Measurements from ENCODE around the gene RBM38. TPM values are rescaled to one million over a fixed set of nuclear protein-coding genes. Genes with fewer than 3 reads are reported as not detected.
A peak's percentile ranks its signal among the peaks of the same experiment; 100 is the strongest.

Gene RBM38
- total and polyA plus RNA-seq, 9 of the 15 experiments (the other 6 are each of a cell fraction or from before 2014, with no cell fraction given): 0.28 to 82.4 (median 33.2) TPM

DNA sequence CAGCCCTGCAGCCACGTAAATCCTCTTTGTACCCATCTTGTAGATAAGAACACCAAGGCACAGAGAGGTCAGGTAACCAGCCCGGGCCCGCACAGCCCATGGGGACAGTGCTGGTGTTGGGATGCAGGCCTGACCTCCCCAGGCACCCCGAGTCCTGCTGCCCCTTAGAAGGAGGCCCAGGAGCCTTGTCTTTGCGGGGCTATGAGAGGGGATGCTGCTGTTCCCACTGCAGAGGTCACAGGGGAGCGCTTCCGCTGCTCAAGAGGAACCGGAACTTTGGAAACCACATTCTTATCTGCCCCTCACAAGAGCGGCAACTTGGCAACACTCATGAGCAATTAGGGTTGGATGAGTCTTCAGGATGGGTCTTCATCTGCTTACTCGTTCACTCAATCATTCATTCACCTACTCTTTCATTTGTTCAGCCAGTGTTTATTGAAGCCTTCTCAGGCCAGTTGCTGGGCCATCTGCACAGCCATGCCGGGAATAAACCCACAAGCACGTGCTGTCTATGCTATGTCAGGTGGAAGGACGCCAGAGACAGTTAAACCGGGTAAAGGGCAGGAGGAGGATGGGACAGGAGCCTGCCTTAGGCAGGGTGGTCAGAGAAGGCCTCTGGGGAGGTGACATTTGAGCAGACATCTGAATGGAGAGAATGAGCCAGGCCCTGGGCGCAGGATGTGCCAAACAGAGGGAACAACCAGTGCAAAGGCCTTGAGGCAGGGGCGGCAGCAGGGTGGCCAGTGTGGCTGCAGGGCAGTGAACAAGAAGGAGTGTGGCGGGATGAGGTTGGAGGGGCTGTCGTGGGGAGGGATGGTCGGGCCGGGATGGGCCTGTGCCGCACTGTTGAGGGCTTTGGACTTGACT, 60.8 kb downstream of the RBM38 start (continued):
- TF ChIP-seq, protein P1, sequence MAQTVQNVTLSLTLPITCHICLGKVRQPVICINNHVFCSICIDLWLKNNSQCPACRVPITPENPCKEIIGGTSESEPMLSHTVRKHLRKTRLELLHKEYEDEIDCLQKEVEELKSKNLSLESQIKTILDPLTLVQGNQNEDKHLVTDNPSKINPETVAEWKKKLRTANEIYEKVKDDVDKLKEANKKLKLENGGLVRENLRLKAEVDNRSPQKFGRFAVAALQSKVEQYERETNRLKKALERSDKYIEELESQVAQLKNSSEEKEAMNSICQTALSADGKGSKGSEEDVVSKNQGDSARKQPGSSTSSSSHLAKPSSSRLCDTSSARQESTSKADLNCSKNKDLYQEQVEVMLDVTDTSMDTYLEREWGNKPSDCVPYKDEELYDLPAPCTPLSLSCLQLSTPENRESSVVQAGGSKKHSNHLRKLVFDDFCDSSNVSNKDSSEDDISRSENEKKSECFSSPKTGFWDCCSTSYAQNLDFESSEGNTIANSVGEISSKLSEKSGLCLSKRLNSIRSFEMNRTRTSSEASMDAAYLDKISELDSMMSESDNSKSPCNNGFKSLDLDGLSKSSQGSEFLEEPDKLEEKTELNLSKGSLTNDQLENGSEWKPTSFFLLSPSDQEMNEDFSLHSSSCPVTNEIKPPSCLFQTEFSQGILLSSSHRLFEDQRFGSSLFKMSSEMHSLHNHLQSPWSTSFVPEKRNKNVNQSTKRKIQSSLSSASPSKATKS (CRISPR knock-in tag; IDR thresholded peaks at IDR 0.05): no peak
- TF ChIP-seq GTF2A2 (tag; IDR thresholded peaks at IDR 0.05) (no peak), FUS (optimal IDR thresholded peaks at IDR 0.05; ENCODE audit: low read depth, low read length) (no peak), TCF7 (IDR thresholded peaks at IDR 0.05; ENCODE audit: borderline replicate concordance) (no peak), GABPA (tag; conservative IDR thresholded peaks at IDR 0.05; ENCODE audit: low read depth) (peak; percentile 91), HCFC1 (IDR thresholded peaks at IDR 0.05; ENCODE audit: low read depth, low read length) (peak; percentile 52), PHB (CRISPR knock-in tag; IDR thresholded peaks at IDR 0.05) (no peak), LCOR (CRISPR knock-in tag; IDR thresholded peaks at IDR 0.05) (peak; percentile 91), ASH1L (IDR thresholded peaks at IDR 0.05; ENCODE audit: borderline replicate concordance, low read depth, partially characterized antibody) (peak; percentile 31), ZNF707 (CRISPR knock-in tag; conservative IDR thresholded peaks at IDR 0.05) (no peak; the same call in 1 of the 2 replicates), ZNF75A (CRISPR knock-in tag; IDR thresholded peaks at IDR 0.05) (no peak), ZBED1 (IDR thresholded peaks at IDR 0.05) (0 out of 2 replicates have a peak, but pooled peaks have one; percentile 36), HMG20B (CRISPR knock-in tag; IDR thresholded peaks at IDR 0.05) (no peak), ZNF445 (CRISPR knock-in tag; IDR thresholded peaks at IDR 0.05; ENCODE audit: low read depth) (no peak), MTA2 (IDR thresholded peaks at IDR 0.05; ENCODE audit: low read depth) (peak; percentile 77), NR2C1 (IDR thresholded peaks at IDR 0.05) (peak; percentile 93), NR2C1 (tag; IDR thresholded peaks at IDR 0.05) (peak; percentile 94), MECOM (CRISPR knock-in tag; IDR thresholded peaks at IDR 0.05) (peak; percentile 78), NFATC3 (IDR thresholded peaks at IDR 0.05) (no peak)
- TF ChIP-seq, protein P2, sequence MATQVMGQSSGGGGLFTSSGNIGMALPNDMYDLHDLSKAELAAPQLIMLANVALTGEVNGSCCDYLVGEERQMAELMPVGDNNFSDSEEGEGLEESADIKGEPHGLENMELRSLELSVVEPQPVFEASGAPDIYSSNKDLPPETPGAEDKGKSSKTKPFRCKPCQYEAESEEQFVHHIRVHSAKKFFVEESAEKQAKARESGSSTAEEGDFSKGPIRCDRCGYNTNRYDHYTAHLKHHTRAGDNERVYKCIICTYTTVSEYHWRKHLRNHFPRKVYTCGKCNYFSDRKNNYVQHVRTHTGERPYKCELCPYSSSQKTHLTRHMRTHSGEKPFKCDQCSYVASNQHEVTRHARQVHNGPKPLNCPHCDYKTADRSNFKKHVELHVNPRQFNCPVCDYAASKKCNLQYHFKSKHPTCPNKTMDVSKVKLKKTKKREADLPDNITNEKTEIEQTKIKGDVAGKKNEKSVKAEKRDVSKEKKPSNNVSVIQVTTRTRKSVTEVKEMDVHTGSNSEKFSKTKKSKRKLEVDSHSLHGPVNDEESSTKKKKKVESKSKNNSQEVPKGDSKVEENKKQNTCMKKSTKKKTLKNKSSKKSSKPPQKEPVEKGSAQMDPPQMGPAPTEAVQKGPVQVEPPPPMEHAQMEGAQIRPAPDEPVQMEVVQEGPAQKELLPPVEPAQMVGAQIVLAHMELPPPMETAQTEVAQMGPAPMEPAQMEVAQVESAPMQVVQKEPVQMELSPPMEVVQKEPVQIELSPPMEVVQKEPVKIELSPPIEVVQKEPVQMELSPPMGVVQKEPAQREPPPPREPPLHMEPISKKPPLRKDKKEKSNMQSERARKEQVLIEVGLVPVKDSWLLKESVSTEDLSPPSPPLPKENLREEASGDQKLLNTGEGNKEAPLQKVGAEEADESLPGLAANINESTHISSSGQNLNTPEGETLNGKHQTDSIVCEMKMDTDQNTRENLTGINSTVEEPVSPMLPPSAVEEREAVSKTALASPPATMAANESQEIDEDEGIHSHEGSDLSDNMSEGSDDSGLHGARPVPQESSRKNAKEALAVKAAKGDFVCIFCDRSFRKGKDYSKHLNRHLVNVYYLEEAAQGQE (IDR thresholded peaks at IDR 0.05; ENCODE audit: borderline replicate concordance): no peak; the same call in 1 of the 2 replicates
- TF ChIP-seq, protein P2 (CRISPR knock-in tag; IDR thresholded peaks at IDR 0.05; ENCODE audit: low read depth): no peak
